GM19193 (cell line): Measurements from ENCODE around the gene RHEBL1.

Experiments used
- POLR2A ChIP-seq: IDR thresholded peaks from 4 replicates; pipeline ENCODE4 v1.6.1; 2011; ENCODE audit not compliant: insufficient read depth, insufficient read length; ENCODE audit errors: extremely low read depth

Gene RHEBL1, protein sequence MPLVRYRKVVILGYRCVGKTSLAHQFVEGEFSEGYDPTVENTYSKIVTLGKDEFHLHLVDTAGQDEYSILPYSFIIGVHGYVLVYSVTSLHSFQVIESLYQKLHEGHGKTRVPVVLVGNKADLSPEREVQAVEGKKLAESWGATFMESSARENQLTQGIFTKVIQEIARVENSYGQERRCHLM

GRCh38 chr12:49069507-49070346 lies at the start of gene RHEBL1:
Gene RHEBL1, minus strand, starts transcription at chr12:49069979. Its CDS starts 194 bp downstream, at chr12:49069785.
- TF ChIP-seq POLR2A, result peak; percentile 67

- TF ChIP-seq POLR2A, result no peak
These were observed 41.4 kb upstream of the RHEBL1 start for GRCh38 chr12:49111206-49111605.

DNA sequence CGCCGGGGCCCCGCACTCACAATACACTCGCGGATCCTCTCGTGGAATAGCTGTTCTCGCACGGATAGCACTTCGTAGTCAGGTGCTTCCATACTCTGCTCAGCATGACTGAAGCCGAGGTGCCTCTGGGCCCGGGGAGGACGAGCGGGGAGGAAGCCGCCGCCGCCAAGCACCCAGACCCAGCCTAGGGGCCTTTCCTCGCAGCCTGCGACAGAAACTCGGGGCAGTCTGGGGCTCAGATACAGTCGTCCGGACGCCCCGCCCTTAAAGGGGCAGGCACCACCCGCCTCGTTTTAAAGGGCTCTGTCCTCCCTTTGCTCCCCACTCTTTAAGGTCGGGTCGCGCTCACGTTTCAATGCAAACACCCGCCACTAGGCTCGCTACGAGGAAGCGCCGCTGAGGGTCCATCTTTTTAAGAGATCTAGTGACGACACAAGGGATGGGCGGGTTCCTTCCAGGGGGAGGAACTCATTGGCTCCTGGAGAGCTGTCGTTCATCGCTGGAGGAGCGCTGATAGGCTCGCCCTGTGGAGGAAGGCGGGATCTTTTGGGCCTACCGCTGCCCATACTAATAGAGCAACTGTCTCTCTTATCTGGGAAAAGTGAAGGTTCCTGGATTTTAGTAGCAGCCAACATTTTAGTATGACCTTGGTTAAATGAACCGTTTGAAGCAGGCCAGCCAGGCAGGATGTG lies 40.8 kb upstream of the RHEBL1 start, which contains the start of gene LMBR1L:
Gene LMBR1L, minus strand, starts transcription at position 384 of the 692 bp plus-strand sequence. Its CDS starts 292 bp downstream, at position 92.
- peak; percentile 84 for TF ChIP-seq POLR2A

DNA sequence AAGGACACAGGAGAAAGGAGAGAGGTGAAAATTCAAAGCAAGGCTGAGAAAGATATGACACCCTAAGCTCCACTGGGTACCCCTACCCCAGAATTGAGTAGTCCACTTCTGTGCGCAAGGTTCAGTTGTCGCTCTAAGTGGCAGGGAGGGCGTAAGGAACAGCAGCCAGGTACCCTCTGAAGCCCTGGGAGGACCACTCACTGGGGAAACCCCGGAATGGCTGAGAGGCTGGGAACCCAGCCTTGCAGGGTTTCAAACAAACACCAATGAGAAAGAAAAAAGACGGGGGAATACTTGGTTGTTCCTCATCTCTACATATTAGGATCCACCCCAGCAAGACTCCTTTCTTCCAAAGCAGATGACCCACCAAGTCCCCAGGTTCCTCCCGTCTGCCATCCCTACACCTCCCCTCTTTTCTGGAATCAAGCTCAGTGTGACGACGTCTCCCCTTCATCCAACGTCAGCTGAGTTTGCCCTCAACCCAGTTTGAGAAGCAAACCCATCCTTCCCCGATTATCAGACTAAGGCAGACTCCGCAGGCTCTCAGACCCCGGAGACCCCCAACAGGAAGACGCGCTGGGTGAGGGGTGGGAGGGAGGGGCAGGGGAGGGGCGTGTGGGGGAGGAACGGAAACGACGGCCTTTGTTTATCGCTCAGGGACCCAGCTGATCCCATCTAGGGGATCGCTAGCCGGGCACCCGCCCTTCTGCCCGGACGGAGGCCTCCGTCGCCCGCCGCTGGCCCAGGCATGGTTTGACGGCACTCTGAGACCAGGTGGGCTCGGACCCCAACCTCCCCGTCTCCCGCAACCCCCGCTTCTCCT lies 40.1 kb upstream of the RHEBL1 start:
- TF ChIP-seq POLR2A, result no peak

DNA sequence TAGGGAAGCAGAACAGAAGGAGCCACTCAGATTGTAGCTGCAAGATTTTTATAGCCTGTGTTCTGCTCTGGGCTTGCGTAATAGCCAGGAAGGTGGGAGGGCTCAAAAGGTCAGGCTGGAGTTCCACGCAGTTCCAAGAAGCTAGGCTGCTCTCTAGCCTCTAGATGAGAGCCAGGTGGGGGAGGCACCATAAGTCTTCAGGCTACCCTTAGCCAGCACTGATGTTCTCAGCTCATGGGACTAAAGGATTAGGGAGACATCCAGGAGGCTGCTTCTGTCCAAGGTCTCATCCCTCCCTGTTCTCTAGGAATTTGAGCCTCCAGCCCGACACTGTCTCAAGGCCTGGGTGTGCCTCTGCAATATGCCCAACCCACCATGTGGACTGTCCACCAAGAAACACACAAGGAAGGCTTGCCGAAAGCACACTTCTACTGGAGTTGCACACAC lies 39.2 kb upstream of the RHEBL1 start:
- no peak for TF ChIP-seq POLR2A

DNA sequence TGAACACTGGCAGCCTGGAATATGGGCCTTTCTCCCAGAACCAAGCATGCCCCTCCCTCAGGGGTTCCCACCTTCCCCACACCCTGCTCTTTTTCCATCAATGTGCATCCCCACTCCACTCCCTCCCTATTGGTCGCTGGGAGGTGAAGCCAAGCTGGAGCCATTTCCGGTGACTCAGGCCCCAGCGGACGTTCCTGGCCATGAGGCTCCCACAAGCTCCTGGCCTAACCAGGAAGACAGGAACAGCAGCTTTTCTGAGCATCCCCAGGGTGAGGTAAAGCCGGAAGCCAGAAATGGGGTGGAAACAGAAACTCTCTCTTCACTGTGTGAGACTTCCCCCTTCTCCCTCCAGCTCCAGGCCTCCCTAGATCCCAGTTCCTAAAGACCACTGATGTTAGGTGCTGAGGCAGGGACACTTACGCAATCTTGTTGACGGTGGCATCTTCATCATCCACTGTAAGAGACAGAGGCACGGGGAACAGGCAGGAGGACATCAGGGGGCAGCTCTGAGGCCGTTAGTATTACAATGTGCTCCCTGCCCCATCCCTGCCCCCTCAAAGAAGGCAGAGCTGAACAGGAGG lies 35.8 kb upstream of the RHEBL1 start:
- no peak for TF ChIP-seq POLR2A

- no peak for TF ChIP-seq POLR2A
These were observed 35.0 kb upstream of the RHEBL1 start for GRCh38 chr12:49104822-49105221.

DNA sequence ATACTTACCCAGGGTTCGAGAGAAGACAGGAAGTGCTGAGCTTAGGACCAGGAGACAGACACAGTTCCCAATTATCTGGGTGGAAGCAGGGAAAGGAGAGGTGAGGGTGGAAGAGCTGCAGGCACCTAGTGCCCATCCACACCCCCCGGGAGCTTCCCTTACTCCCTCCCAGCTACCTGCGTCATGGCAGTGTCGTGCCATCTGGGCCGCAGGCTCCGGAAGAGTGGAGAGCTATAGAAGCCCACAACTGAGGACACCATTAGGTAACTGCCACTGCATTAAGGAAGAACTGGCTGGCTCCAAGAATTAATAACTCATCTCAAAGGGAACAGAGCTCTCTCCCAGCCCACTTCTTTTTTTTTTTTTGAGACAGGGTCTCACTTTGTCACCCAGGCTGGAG lies 30.6 kb upstream of the RHEBL1 start:
- no peak for TF ChIP-seq POLR2A

DNA sequence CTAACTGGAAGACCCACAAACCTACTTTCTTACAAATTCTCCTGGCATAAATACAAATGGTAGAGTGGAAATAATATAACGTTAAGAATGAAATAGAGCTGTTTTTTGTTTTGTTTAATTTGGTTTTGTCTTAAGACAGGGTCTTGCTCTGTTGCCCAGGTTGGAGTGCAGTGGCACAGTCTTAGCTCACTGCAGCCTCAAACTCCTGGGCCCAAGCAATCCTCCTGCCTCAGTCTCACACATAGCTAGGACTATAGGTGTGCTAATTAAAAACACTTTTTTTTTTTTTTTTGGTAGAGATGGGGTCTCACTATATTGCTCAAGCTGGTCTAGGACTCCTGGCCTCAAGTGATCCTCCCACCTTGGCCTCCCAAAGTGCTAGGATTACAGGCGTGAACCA lies 28.9 kb upstream of the RHEBL1 start:
- no peak for TF ChIP-seq POLR2A

DNA sequence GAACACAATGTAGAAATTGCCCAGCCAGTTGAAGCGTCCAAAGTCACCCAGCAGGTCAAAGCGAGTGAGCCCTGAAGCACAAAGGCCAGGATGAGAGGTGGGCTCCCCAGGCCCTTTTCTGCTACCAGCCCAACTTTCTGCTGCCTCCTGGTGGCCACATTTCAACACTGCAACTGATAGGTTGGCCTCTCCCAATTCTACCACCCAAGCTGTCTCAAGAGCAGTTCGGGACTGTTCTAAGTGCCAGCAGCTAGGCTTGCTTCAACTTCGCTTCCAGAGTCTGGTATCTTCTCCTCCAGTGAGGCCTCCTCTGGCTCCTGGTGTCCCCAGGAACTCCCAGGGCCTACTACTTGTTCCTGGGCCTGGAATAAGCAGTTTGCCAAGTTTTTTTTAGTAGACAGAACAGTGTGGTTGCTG lies 28.3 kb upstream of the RHEBL1 start:
- TF ChIP-seq POLR2A, result no peak

DNA sequence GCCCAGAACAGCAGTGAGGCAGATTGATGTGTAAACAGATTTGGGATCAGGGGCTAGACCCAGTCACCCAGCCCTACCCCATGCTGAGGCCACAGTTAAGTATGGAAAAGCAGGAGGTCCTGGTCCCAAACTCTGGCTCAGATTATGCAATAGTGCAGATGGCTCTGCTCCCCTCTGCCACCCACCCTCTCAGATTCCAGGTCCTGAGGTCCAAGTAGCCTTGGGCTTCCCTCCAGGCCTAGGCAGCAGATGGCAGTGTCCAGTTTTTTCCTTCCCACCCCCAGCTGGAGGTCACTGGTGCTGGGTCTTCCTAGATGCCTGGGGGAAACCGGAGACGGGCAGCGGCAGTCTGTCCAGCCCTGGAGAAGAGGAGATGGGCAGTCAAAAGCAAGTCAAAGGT lies 27.6 kb upstream of the RHEBL1 start:
- TF ChIP-seq POLR2A, result no peak

GRCh38 chr12:49094975-49095365 lies 25.2 kb upstream of the RHEBL1 start:
- no peak for TF ChIP-seq POLR2A

DNA sequence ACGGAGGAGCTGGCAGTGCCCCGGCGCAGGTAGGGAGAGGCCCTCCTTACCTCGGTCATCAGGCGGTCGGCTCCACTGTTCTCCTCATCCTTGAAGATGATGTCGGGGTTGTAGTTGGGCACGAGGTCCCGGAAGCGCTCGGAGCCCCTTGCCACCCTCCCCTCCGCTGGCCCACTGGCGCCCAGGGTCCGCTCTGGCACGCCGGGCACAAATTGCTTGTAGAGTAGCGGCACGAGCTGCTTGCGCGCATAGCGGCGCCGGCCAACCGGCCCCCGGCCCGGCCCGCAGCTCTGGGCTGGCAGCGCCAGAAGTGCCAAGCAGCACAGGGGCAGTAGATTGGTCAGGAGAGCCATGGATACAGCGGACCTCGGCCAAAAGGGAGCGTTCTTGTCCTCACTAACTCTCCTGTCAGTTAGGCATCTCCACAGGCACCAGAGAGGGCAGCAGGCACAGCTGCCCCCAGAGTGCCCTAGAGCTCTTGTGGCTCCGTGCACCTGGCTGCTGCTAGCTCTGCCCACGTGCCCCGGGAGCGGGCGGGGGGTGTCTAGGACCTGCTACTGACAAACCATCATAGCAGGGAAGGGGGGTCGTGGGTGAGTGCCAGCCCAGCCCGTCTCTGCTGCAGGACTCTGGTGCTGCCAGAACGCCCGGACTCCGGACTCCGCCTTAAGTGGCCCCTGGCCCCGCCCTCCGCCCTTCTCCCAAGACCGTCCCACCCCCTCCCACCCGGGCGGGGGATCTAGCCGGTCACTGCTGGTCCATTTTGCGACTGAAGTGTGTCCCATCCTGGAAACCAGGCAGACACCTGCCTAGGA lies 24.6 kb upstream of the RHEBL1 start, which contains the start of gene DHH:
Gene DHH, minus strand, starts transcription at position 642 of the 815 bp plus-strand sequence. Its CDS starts 289 bp downstream, at position 353.
- no peak for TF ChIP-seq POLR2A
